GM18907 (cell line): ENCODE measurements around the gene UBE4B.

Experiments used
- ATAC-seq: cut with Tn5 transposase; IDR thresholded peaks from one replicate; pipeline ENCODE4 v1.9.1; 2021; ENCODE audit warnings: mild to moderate bottlenecking, moderate library complexity; ENCODE audit not compliant: unreplicated experiment

UBE4B gene

GRCh38 chr1:10033359-10033845 lies 644 bp downstream of the UBE4B start:
- peak; percentile 28 for ATAC-seq

DNA sequence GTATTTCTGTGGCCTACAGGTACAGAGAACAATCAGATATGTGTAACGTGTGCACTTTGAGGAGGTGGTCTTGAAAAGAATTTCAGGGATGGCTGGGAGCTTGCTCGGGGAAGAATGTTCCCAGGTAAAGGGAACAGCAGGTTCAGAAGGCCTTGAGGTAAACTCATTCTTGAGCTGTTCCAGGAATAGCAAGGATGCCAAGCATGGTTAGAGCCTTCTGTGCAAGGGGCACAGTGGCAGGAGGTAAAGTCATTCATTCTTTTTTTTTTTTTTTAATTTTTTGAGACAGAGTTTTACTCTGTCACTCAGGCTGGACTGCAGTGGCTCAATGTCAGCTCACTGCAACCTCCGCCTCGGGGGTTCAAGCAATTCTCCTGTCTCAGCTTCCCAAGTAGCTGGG lies 10.0 kb downstream of the UBE4B start:
- ATAC-seq, result no peak

DNA sequence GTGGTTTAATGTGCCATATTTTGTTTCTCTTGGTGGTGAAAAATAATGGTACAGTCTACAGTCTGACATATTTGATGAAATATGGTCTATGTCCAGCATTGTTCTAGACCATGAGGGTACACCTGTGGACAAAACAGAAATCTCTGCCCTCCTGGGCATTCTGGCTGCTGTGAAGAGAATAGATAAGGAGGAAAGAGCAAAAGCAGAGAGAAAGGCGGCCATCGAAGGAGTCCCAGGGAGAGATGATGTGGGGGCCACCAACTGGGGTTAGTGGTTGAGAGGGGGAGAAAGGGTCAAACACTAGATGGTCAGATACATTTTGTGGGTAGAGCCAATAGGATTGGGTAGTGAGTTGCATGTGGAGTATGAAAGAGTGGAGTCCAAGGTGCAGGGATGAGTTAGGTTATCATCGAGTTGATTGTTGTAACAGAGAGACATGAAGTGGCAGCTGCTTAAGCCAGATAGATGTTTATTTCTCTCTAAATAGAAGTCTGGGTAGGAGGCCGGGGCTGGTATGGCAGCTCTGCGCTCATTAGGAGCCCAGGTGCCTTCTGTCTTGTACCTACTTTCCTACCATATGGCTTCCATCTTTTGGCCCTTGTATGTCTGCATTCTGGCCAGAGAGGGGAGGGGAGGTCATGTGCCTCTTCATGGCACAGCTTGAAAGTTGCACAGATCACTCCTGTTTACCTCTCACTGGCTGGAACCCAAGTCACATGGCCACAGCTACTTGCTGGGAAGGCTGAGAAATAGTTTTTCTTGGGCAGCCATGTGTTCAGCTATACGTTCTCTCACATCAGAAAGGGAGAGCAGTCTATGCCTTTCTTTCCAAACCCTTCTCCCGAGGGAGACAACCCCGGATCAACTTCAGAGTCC lies 13.0 kb downstream of the UBE4B start:
- ATAC-seq, result no peak

GRCh38 chr1:10046356-10047085 lies 13.8 kb downstream of the UBE4B start:
- no peak for ATAC-seq

DNA sequence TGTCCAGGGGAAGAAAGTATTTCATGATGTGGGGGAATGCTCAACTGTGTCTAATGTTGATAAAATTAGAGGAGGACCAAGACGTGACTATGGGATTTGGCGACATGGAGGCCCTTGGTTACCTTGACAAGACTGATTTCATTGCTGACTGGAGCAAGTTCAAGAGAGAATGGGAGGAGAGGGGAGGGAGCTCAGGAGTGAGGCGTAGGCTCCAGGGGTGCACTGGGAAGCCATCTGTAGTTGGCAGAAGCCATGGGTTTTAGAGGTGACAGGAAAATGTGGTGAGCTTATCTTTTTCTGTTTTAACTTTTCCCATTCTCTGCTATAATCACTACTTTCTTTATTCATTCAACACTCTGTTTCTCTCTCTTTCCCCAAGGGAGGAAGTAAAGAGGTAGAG lies 15.8 kb downstream of the UBE4B start:
- ATAC-seq, result no peak

DNA sequence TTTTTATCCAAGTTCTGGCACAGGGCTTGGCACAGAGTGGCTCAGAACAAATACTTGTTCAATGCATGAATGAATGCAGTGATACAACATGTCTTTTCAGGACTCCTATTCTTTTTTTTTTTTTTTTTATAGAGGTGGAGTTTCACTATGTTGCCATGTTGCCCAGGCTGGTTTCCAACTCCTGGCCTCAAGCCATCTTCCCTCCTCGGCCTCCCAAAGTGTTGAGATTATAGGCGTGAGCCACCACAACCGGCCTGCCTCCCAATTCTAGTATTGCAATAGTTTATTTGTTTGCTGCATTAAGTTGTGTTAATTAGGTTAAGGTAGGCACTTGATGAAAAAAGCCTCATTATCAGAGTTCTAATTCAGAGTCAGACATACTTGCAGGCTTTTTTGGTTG lies 17.9 kb downstream of the UBE4B start:
- no peak for ATAC-seq

GRCh38 chr1:10051656-10052055 lies 18.9 kb downstream of the UBE4B start:
- no peak for ATAC-seq

- ATAC-seq, result no peak
Observed at GRCh38 chr1:10052347-10052746, 19.6 kb downstream of the UBE4B start.

- ATAC-seq, result no peak
Observed at GRCh38 chr1:10054465-10054864, 21.7 kb downstream of the UBE4B start.

GRCh38 chr1:10056599-10056987 lies 23.8 kb downstream of the UBE4B start:
- ATAC-seq, result no peak

- no peak for ATAC-seq
Observed at GRCh38 chr1:10057343-10057742, 24.6 kb downstream of the UBE4B start.

DNA sequence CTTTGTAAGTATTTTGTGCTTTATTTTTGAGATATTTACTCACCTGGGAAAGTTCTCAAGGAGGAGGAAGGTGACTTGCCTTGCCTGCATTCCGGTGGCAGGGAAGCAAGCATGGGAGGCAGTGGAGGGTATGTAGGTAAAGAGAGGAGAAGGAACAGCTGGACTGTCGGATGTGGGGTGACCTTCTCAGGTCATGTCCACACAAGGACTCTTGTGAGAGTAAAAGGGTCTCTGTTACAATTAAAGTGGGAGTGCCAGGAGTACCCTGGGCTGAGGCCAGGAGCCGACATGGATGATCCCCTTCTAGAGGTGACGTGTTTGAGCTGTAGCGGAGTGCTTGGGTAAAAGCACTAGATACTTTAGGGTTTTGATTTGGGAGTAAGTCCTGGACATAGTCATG lies 25.0 kb downstream of the UBE4B start:
- ATAC-seq, result no peak

GRCh38 chr1:10059342-10059718 lies 26.6 kb downstream of the UBE4B start:
- no peak for ATAC-seq

- ATAC-seq, result no peak
Observed at GRCh38 chr1:10060311-10061100, 27.7 kb downstream of the UBE4B start.

- ATAC-seq, result no peak
Observed at GRCh38 chr1:10061276-10061675, 28.5 kb downstream of the UBE4B start.

GRCh38 chr1:10063878-10064277 lies 31.1 kb downstream of the UBE4B start:
- ATAC-seq, result no peak

GRCh38 chr1:10064416-10065343 lies 31.9 kb downstream of the UBE4B start:
- ATAC-seq, result no peak

DNA sequence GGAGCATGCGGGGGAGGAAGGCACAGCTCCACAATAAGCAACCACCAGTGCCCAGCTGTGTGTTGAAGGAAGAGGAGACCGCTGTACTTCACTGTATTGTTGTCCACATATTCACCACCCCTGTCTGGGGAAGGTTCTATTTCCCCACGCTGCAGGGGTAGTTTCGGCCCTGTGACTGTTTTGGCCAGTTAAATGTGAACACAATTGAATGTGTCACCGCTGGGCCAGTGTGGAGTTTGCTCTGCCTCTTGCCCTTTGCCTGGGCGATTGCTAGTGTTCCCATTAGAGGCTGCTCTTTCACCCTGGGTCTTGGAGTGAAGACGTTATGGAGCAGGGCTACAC lies 32.6 kb downstream of the UBE4B start:
- no peak for ATAC-seq

DNA sequence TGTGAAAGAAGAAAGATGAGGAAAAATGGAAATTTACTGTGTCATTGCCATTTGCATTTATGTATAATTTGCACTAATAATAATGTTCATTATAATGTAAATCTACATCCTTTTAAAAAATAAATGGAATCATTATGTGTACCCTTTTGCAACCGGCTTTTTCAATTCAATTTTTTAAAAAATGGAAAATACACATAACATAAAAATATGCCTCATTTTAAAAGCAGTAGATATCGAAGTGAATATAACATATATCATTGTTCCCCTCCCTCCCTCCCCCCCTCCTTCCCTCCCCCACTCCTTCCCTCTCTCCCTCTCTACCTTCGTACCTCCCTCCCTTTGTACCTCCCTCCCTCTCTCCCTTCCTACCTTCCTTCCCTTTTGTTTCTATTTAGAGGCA lies 33.0 kb downstream of the UBE4B start:
- ATAC-seq, result no peak

GRCh38 chr1:10068605-10069294 lies 36.0 kb downstream of the UBE4B start:
- no peak for ATAC-seq
